Measurements from ENCODE around the gene ARRB1. TPM values are rescaled to one million over a fixed set of nuclear protein-coding genes. Genes with fewer than 3 reads are reported as not detected.

Gene ARRB1
- total and polyA plus RNA-seq, 2 of the 13 experiments (the other 11 are each of a cell fraction or from before 2014, with no cell fraction given): 22.5 to 35.7 TPM

DNA sequence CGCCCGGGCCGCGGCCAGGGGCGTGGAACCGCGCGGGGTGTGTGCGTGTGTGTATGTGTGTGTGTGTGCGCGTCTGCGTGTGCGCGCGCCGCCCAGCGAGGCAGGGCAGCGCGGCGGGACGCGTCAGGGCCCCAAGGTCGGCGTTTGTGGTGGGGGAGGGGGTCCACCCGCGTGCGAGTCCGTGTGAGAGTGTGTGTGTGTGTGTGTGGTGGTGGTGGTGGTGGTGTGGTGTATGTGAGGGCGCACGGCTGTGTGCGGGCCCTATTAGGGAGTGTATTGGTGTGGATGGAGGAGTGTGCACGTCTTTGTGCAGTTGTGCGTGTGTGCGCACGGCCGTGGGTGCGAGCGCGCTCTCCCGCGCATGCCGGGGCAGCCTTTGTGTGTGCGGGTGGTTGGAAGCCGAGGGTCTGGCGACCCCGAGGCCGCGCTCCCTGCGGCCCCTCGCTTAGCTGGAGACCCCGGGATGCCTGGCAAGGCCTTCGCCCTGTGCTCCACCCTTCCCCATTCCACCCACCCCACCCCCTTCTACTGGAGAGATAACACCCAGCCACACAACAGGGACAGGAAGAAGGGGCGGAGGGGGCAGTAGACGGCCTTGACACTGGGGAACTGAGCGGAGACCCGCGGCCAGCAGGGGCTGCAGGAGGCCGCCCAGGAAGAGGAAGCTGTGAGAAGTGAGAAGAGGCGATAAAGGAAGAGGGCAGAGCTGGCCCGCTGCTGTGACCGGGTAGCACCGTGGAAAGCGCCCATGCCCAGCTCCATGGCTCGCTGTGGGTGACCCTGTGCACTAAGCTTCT lies 528 bp upstream of the ARRB1 start (continued):
- TF ChIP-seq ZNF354B (CRISPR knock-in tag; IDR thresholded peaks at IDR 0.05) (no peak), ZSCAN29 (CRISPR knock-in tag; conservative IDR thresholded peaks at IDR 0.05) (0 out of 2 replicates have a peak, but pooled peaks have one; percentile 23), KDM5A (IDR thresholded peaks at IDR 0.05; ENCODE audit: borderline replicate concordance, low read length) (0 out of 2 replicates have a peak, but pooled peaks have one; percentile 33), ZBTB7B (CRISPR knock-in tag; IDR thresholded peaks at IDR 0.05) (peak; percentile 97), HOMEZ (CRISPR knock-in tag; IDR thresholded peaks at IDR 0.05; ENCODE audit: low read depth) (0 out of 2 replicates have a peak, but pooled peaks have one; percentile 15), ZNF569 (CRISPR knock-in tag; IDR thresholded peaks at IDR 0.05; ENCODE audit: borderline replicate concordance) (no peak), ZNF446 (CRISPR knock-in tag; IDR thresholded peaks at IDR 0.05) (0 out of 2 replicates have a peak, but pooled peaks have one; percentile 2), ZEB1 (IDR thresholded peaks at IDR 0.05; ENCODE audit: insufficient replicate concordance, low read depth) (no peak), EED (CRISPR knock-in tag; IDR thresholded peaks at IDR 0.05) (peak; percentile 52; the same call in 1 of the 2 replicates), MTA1 (CRISPR knock-in tag; IDR thresholded peaks at IDR 0.05; ENCODE audit: borderline replicate concordance) (0 out of 2 replicates have a peak, but pooled peaks have one; percentile 77), ZBTB46 (CRISPR knock-in tag; IDR thresholded peaks at IDR 0.05; ENCODE audit: borderline replicate concordance) (no peak), EHMT2 (IDR thresholded peaks at IDR 0.05; ENCODE audit: borderline replicate concordance, low read depth, low read length) (no peak), RFXANK (CRISPR knock-in tag; IDR thresholded peaks at IDR 0.05) (no peak), JARID2 (CRISPR knock-in tag; IDR thresholded peaks at IDR 0.05; ENCODE audit: insufficient replicate concordance) (no peak), SMARCC2 (IDR thresholded peaks at IDR 0.05) (no peak), SALL2 (CRISPR knock-in tag; IDR thresholded peaks at IDR 0.05) (no peak), TCF7 (IDR thresholded peaks at IDR 0.05; ENCODE audit: low read depth) (no peak), ARNT (IDR thresholded peaks at IDR 0.05) (no peak), HOXA5 (CRISPR knock-in tag; IDR thresholded peaks at IDR 0.05) (0 out of 2 replicates have a peak, but pooled peaks have one; percentile 54), CEBPG (CRISPR knock-in tag; IDR thresholded peaks at IDR 0.05) (no peak), ZNF773 (CRISPR knock-in tag; IDR thresholded peaks at IDR 0.05; ENCODE audit: borderline replicate concordance) (no peak), ZNF784 (CRISPR knock-in tag; IDR thresholded peaks at IDR 0.05; ENCODE audit: borderline replicate concordance) (no peak), ZNF724P (CRISPR knock-in tag; IDR thresholded peaks at IDR 0.05; ENCODE audit: borderline replicate concordance) (no peak)
- TF ChIP-seq, protein P1, sequence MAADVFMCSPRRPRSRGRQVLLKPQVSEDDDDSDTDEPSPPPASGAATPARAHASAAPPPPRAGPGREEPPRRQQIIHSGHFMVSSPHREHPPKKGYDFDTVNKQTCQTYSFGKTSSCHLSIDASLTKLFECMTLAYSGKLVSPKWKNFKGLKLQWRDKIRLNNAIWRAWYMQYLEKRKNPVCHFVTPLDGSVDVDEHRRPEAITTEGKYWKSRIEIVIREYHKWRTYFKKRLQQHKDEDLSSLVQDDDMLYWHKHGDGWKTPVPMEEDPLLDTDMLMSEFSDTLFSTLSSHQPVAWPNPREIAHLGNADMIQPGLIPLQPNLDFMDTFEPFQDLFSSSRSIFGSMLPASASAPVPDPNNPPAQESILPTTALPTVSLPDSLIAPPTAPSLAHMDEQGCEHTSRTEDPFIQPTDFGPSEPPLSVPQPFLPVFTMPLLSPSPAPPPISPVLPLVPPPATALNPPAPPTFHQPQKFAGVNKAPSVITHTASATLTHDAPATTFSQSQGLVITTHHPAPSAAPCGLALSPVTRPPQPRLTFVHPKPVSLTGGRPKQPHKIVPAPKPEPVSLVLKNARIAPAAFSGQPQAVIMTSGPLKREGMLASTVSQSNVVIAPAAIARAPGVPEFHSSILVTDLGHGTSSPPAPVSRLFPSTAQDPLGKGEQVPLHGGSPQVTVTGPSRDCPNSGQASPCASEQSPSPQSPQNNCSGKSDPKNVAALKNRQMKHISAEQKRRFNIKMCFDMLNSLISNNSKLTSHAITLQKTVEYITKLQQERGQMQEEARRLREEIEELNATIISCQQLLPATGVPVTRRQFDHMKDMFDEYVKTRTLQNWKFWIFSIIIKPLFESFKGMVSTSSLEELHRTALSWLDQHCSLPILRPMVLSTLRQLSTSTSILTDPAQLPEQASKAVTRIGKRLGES (CRISPR knock-in tag; IDR thresholded peaks at IDR 0.05; ENCODE audit: borderline replicate concordance): no peak
